PFSK-1 (cell line): ENCODE measurements around the gene SIGLEC11.

Experiments
- FOXP2 ChIP-seq: optimal IDR thresholded peaks from 2 replicates; pipeline ENCODE3; 2011; ENCODE audit warnings: borderline replicate concordance, control low read depth, inconsistent platforms; ENCODE audit not compliant: insufficient read depth; ENCODE audit errors: extremely low read length, extremely low read depth
- POLR2AphosphoS5 ChIP-seq: IDR thresholded peaks from 2 replicates; pipeline ENCODE4 v1.6.1; 2012; ENCODE audit warnings: low read depth, mild to moderate bottlenecking, control low read depth, low read length, moderate library complexity
- SIN3A ChIP-seq: IDR thresholded peaks from 2 replicates; pipeline ENCODE4 v1.6.1; 2012; ENCODE audit warnings: mild to moderate bottlenecking, low read length, moderate library complexity, borderline replicate concordance; ENCODE audit not compliant: insufficient read depth
- TAF1 ChIP-seq: IDR thresholded peaks from 2 replicates; pipeline ENCODE4 v1.6.1; 2012; ENCODE audit warnings: low read length, control low read depth, borderline replicate concordance; ENCODE audit not compliant: insufficient read depth
- TF ChIP-seq, protein P1 (sequence below), 2 experiments: IDR thresholded peaks; 2 replicates each; pipeline versions ENCODE4 v1.6.1 to v1.8.0; 2011 to 2012; ENCODE audit warnings: low read depth in 2 of 2, low read length in 2 of 2, control low read depth in 1 of 2, inconsistent platforms in 1 of 2, mild to moderate bottlenecking in 1 of 2, moderate library complexity in 1 of 2; ENCODE audit not compliant: insufficient read depth in 1 of 2

DNA sequence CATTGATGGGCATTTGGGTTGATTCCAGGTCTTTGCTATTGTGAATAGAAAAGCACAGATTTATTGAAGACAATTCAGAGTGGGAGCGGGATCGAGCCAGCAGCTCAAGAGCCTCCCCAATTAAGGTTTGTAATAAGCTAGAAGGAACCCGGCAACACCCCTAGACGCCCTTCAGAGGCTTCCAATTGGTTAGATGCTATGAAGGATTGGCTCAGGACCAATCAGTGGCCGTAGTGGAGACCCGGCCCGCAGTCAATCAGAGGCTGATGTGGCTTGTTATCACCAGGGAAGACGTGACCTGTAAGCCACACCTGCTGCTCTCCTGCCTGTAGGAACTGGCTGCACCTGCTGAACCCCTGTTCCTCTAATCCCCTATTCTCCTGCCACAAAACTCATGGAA, 14.6 kb downstream of the SIGLEC11 start:
- TF ChIP-seq SIN3A (no peak), TAF1 (no peak), POLR2AphosphoS5 (no peak), FOXP2 (no peak)
- TF ChIP-seq, protein P1, sequence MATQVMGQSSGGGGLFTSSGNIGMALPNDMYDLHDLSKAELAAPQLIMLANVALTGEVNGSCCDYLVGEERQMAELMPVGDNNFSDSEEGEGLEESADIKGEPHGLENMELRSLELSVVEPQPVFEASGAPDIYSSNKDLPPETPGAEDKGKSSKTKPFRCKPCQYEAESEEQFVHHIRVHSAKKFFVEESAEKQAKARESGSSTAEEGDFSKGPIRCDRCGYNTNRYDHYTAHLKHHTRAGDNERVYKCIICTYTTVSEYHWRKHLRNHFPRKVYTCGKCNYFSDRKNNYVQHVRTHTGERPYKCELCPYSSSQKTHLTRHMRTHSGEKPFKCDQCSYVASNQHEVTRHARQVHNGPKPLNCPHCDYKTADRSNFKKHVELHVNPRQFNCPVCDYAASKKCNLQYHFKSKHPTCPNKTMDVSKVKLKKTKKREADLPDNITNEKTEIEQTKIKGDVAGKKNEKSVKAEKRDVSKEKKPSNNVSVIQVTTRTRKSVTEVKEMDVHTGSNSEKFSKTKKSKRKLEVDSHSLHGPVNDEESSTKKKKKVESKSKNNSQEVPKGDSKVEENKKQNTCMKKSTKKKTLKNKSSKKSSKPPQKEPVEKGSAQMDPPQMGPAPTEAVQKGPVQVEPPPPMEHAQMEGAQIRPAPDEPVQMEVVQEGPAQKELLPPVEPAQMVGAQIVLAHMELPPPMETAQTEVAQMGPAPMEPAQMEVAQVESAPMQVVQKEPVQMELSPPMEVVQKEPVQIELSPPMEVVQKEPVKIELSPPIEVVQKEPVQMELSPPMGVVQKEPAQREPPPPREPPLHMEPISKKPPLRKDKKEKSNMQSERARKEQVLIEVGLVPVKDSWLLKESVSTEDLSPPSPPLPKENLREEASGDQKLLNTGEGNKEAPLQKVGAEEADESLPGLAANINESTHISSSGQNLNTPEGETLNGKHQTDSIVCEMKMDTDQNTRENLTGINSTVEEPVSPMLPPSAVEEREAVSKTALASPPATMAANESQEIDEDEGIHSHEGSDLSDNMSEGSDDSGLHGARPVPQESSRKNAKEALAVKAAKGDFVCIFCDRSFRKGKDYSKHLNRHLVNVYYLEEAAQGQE (IDR thresholded peaks at IDR 0.05; ENCODE audit: insufficient read depth in 1 of 2, low read depth in 2 of 2, low read length in 2 of 2): no peak
